Neural cell (in vitro differentiated cells): ENCODE measurements around the gene INPP4B.

Experiments used
- CTCF ChIP-seq: fragments of 450-650 bp; IDR thresholded peaks from 2 replicates; pipeline ENCODE4 v1.5.1; 2014; ENCODE audit warnings: antibody characterized with exemption, mild to moderate bottlenecking, moderate library complexity; ENCODE audit not compliant: poor library complexity, severe bottlenecking
- EP300 ChIP-seq: fragments of 450-650 bp; conservative IDR thresholded peaks from 2 replicates; pipeline ENCODE4 v1.6.1; 2014; ENCODE audit warnings: antibody characterized with exemption, mild to moderate bottlenecking, moderate library complexity; ENCODE audit not compliant: poor library complexity, severe bottlenecking
- EZH2 ChIP-seq: fragments of 200-600, 300-800 bp; shearing (Covaris generic), sonication (generic); IDR thresholded peaks from 2 replicates; pipeline ENCODE4 v1.6.1; 2014; ENCODE audit warnings: antibody characterized with exemption, low read length, borderline replicate concordance, mild to moderate bottlenecking; ENCODE audit not compliant: insufficient read depth, poor library complexity, severe bottlenecking
- MXI1 ChIP-seq: fragments of 450-650 bp; conservative IDR thresholded peaks from 2 replicates; pipeline ENCODE4 v1.6.1; 2014; ENCODE audit warnings: antibody characterized with exemption, mild to moderate bottlenecking; ENCODE audit not compliant: poor library complexity, severe bottlenecking
- POLR2AphosphoS5 ChIP-seq: IDR thresholded peaks from 2 replicates; pipeline ENCODE4 v1.6.1; 2012
- RAD21 ChIP-seq: fragments of 450-650 bp; conservative IDR thresholded peaks from 2 replicates; pipeline ENCODE4 v1.6.1; 2014; ENCODE audit warnings: antibody characterized with exemption, mild to moderate bottlenecking, moderate library complexity

DNA sequence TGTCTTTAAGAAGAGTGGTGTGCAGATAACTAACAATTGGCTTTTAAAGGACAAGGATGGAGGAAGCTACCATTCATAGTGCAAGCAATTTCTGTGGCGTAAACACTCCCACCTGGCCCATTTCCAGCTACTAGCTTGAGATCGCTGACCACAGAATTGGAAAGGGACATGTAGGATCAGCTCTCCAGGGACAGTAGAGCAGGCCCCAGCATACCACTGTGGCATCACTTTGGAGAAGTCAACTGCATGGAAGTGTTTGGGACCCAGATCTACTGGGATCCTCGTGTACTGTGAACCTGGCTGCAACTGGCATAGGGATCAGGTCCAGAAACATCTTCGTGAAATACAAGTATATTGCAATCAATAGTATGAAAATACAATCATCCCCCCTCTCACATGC, 515.0 kb downstream of the INPP4B start:
- TF ChIP-seq POLR2AphosphoS5 = no peak
- no peak for TF ChIP-seq CTCF
- TF ChIP-seq EZH2 = no peak
- TF ChIP-seq EP300 = no peak
- TF ChIP-seq MXI1 = no peak
- TF ChIP-seq RAD21 = no peak
